H9 (cell line): ENCODE measurements around the gene ACVR1. TPM values are rescaled to one million over a fixed set of nuclear protein-coding genes. Genes with fewer than 3 reads are reported as not detected.

Experiments used
- DNase-seq: peaks from one replicate; pipeline ENCODE4 v3.0.0-alpha.2; 2017
- H2AFZ ChIP-seq: one replicate; pipeline ENCODE4 v1.6.1; 2013; ENCODE audit warnings: mild to moderate bottlenecking, low read length, control low read depth, moderate library complexity
- H2AK5ac ChIP-seq: 2 replicates; pipeline ENCODE4 v1.6.1; 2013; ENCODE audit warnings: low read length, control low read depth, mixed read lengths; ENCODE audit not compliant: insufficient read length
- H2BK120ac ChIP-seq: one replicate; pipeline ENCODE4 v1.6.1; 2013; ENCODE audit warnings: low read depth, mild to moderate bottlenecking, low read length, control low read depth, inconsistent platforms; ENCODE audit not compliant: poor library complexity, severe bottlenecking
- H2BK12ac ChIP-seq: 2 replicates; pipeline ENCODE4 v1.6.1; 2013; ENCODE audit warnings: low read length, control low read depth, mixed read lengths, low read depth; ENCODE audit not compliant: insufficient read length
- H2BK15ac ChIP-seq: 2 replicates; pipeline ENCODE4 v1.6.1; 2013; ENCODE audit warnings: low read depth, low read length, control low read depth
- H2BK20ac ChIP-seq: one replicate; pipeline ENCODE4 v1.6.1; 2013; ENCODE audit warnings: low read depth, mild to moderate bottlenecking, low read length, control low read depth, inconsistent platforms; ENCODE audit not compliant: poor library complexity, severe bottlenecking
- H2BK5ac ChIP-seq: 2 replicates; pipeline ENCODE4 v1.6.1; 2013; ENCODE audit warnings: low read length, control low read depth, mixed read lengths; ENCODE audit not compliant: insufficient read length
- H3K14ac ChIP-seq: 2 replicates; pipeline ENCODE4 v1.6.1; 2013; ENCODE audit warnings: low read length, control low read depth; ENCODE audit not compliant: insufficient read depth
- H3K18ac ChIP-seq: 2 replicates; pipeline ENCODE4 v1.6.1; 2013; ENCODE audit warnings: low read depth, mild to moderate bottlenecking, mixed read lengths, low read length, control low read depth; ENCODE audit not compliant: insufficient read length
- H3K23ac ChIP-seq: 2 replicates; pipeline ENCODE4 v1.6.1; 2013; ENCODE audit warnings: low read length, control low read depth, mixed read lengths, low read depth; ENCODE audit not compliant: insufficient read length
- H3K23me2 ChIP-seq: 2 replicates; pipeline ENCODE4 v1.6.1; 2013; ENCODE audit warnings: low read depth, mild to moderate bottlenecking, mixed read lengths, low read length, control low read depth; ENCODE audit not compliant: insufficient read length, poor library complexity, severe bottlenecking
- H3K27ac ChIP-seq: 2 replicates; pipeline ENCODE4 v1.5.1; 2013; ENCODE audit warnings: low read length, control low read depth, mixed read lengths, low read depth; ENCODE audit not compliant: insufficient read length
- H3K27me3 ChIP-seq: 2 replicates; pipeline ENCODE4 v1.6.1; 2013; ENCODE audit warnings: low read length, control low read depth, inconsistent platforms; ENCODE audit not compliant: insufficient read depth
- H3K4ac ChIP-seq: 2 replicates; pipeline ENCODE4 v1.6.1; 2013; ENCODE audit warnings: low read depth, mild to moderate bottlenecking, control low read depth, inconsistent platforms, low read length, moderate library complexity
- H3K4me1 ChIP-seq: 2 replicates; pipeline ENCODE4 v1.6.1; 2013; ENCODE audit warnings: low read length, control low read depth, inconsistent platforms; ENCODE audit not compliant: insufficient read depth
- H3K4me2 ChIP-seq: 2 replicates; pipeline ENCODE4 v1.6.1; 2013; ENCODE audit warnings: low read length, control low read depth, mixed read lengths; ENCODE audit not compliant: insufficient read length, insufficient read depth
- H3K56ac ChIP-seq: 2 replicates; pipeline ENCODE4 v1.6.1; 2013; ENCODE audit warnings: low read depth, mild to moderate bottlenecking, mixed read lengths, low read length, control low read depth; ENCODE audit not compliant: insufficient read length
- H3K79me1 ChIP-seq: 2 replicates; pipeline ENCODE4 v1.6.1; 2013; ENCODE audit warnings: low read depth, mild to moderate bottlenecking, moderate library complexity, low read length, control low read depth, inconsistent platforms; ENCODE audit not compliant: insufficient read depth, poor library complexity, severe bottlenecking
- H3K79me2 ChIP-seq: 2 replicates; pipeline ENCODE4 v1.6.1; 2013; ENCODE audit warnings: low read length, control low read depth, inconsistent platforms; ENCODE audit not compliant: insufficient read depth
- H3K9ac ChIP-seq: 2 replicates; pipeline ENCODE4 v1.6.1; 2013; ENCODE audit warnings: low read length, control low read depth, mixed read lengths; ENCODE audit not compliant: insufficient read length; ENCODE audit errors: extremely low read depth
- H3K9me3 ChIP-seq: one replicate; pipeline ENCODE4 v1.6.1; 2013; ENCODE audit warnings: low read depth, low read length, inconsistent platforms; ENCODE audit not compliant: control insufficient read depth
- H3T11ph ChIP-seq: one replicate; pipeline ENCODE4 v1.6.1; 2013; ENCODE audit warnings: mild to moderate bottlenecking, low read length, control low read depth, inconsistent platforms
- H4K20me1 ChIP-seq: one replicate; pipeline ENCODE4 v1.6.1; 2013; ENCODE audit not compliant: control insufficient read depth, insufficient read length, insufficient read depth
- H4K5ac ChIP-seq: 2 replicates; pipeline ENCODE4 v1.6.1; 2013; ENCODE audit warnings: low read depth, mild to moderate bottlenecking, mixed read lengths, low read length, control low read depth; ENCODE audit not compliant: insufficient read length
- H4K8ac ChIP-seq: replicated peaks from 2 replicates; pipeline ENCODE4 v1.6.1; 2013; ENCODE audit warnings: low read length, control low read depth, mixed read lengths, low read depth; ENCODE audit not compliant: insufficient read length
- H4K91ac ChIP-seq: 2 replicates; pipeline ENCODE4 v1.6.1; 2013; ENCODE audit warnings: low read depth, mild to moderate bottlenecking, moderate library complexity, mixed read lengths, low read length, control low read depth; ENCODE audit not compliant: insufficient read length
- H3K27ac Mint-ChIP-seq, 3 experiments: 2 replicates in 2 of 3; 3 replicates in 1 of 3; pipeline ENCODE4 v1.8.0; 2020 to 2021; ENCODE audit warnings: mixed read lengths in 3 of 3, mild to moderate bottlenecking in 1 of 3, moderate library complexity in 1 of 3
- H3K27me3 Mint-ChIP-seq: 2 replicates; pipeline ENCODE4 v1.8.0; 2021; ENCODE audit warnings: low read depth, mild to moderate bottlenecking, moderate library complexity, mixed read lengths
- H3K36me3 Mint-ChIP-seq, 3 experiments: 2 replicates in 2 of 3; 3 replicates in 1 of 3; pipeline ENCODE4 v1.8.0; 2020 to 2021; ENCODE audit warnings: low read depth in 3 of 3, mixed read lengths in 3 of 3; ENCODE audit not compliant: insufficient read depth in 1 of 3
- H3K4me1 Mint-ChIP-seq, 2 experiments: 2 replicates each; pipeline ENCODE4 v1.8.0; 2020; ENCODE audit warnings: mixed read lengths in 2 of 2
- H3K4me3 Mint-ChIP-seq, 2 experiments: 2 replicates in 1 of 2; 3 replicates in 1 of 2; pipeline ENCODE4 v1.8.0; 2020 to 2021; ENCODE audit warnings: mild to moderate bottlenecking in 2 of 2, mixed read lengths in 2 of 2, moderate library complexity in 1 of 2
- H3K9me3 Mint-ChIP-seq, 2 experiments: 2 replicates in 1 of 2; 3 replicates in 1 of 2; pipeline ENCODE4 v1.8.0; 2020; ENCODE audit warnings: mild to moderate bottlenecking in 2 of 2, mixed read lengths in 2 of 2, moderate library complexity in 1 of 2
- WGBS: extraction: QIAGEN DNeasy Blood & Tissue Kit; methylation state at CpG from one replicate; pipeline ENCODE4 v1.1.7; 2013; ENCODE audit warnings: missing lambda C conversion rate, low lambda C conversion rate, mixed read lengths; ENCODE audit not compliant: insufficient read length; ENCODE audit errors: extremely low coverage; 5-methylcytosine and 5-hydroxymethylcytosine counted together
- total RNA-seq: library from RNA; stranded (reverse); gene quantifications from 2 replicates; pipeline ENCODE4 v1.2.1, GENCODE V29; 2021
- TF ChIP-seq, protein P1 (sequence below): fragments of 200-600 bp; sonication (generic); conservative IDR thresholded peaks from 3 replicates; pipeline ENCODE4 v1.8.0; 2021; ENCODE audit warnings: antibody characterized with exemption, mild to moderate bottlenecking

Gene ACVR1
- total RNA-seq, 1 experiment from 2014 or later, result 21.2 TPM

GRCh38 chr2:157858846-157859245, 17.3 kb downstream of the ACVR1 start:
- Histone ChIP-seq H3K4me2 (no peak overlapping the region), H2BK120ac (no peak overlapping the region), H3K4ac (no peak overlapping the region), H2AFZ (no peak overlapping the region), H3T11ph (no peak overlapping the region), H3K23ac (no peak overlapping the region), H4K5ac (no peak overlapping the region), H2BK20ac (no peak overlapping the region), H3K18ac (no peak overlapping the region), H4K20me1 (no peaks in the 10 kb centered on the region), H3K79me1 (no peaks in the 10 kb centered on the region), H3K79me2 (no peaks in the 10 kb centered on the region; the same call in 1 of the 2 replicates), H3K23me2 (no peaks in the 10 kb centered on the region), H3K27me3 (no peaks in the 10 kb centered on the region), H3K4me1 (no peaks in the 10 kb centered on the region), H2BK12ac (no peak overlapping the region), H4K8ac (no peak overlapping the region), H4K91ac (no peak overlapping the region), H2AK5ac (no peak overlapping the region), H3K9ac (no peak overlapping the region), H3K56ac (no peak overlapping the region), H2BK5ac (no peak overlapping the region), H3K14ac (no peak overlapping the region), H3K27ac (no peak overlapping the region), H2BK15ac (no peak overlapping the region), H3K9me3 (no peaks in the 10 kb centered on the region)
- H3K4me3 Mint-ChIP-seq, result no peak overlapping the region
- H3K27ac Mint-ChIP-seq, result no peak overlapping the region
- TF ChIP-seq, protein P1, sequence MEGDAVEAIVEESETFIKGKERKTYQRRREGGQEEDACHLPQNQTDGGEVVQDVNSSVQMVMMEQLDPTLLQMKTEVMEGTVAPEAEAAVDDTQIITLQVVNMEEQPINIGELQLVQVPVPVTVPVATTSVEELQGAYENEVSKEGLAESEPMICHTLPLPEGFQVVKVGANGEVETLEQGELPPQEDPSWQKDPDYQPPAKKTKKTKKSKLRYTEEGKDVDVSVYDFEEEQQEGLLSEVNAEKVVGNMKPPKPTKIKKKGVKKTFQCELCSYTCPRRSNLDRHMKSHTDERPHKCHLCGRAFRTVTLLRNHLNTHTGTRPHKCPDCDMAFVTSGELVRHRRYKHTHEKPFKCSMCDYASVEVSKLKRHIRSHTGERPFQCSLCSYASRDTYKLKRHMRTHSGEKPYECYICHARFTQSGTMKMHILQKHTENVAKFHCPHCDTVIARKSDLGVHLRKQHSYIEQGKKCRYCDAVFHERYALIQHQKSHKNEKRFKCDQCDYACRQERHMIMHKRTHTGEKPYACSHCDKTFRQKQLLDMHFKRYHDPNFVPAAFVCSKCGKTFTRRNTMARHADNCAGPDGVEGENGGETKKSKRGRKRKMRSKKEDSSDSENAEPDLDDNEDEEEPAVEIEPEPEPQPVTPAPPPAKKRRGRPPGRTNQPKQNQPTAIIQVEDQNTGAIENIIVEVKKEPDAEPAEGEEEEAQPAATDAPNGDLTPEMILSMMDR, result no peak
- no peak for DNase-seq
- H3K27me3 Mint-ChIP-seq, result no peaks in the 10 kb centered on the region
- WGBS, result no CpG with 5 or more reads among the region's 6 CpGs
- H3K36me3 Mint-ChIP-seq, result peaks cover 0 to 4% (median 0%) of the 10 kb centered on the region in 3 experiments; a peak in 1 of 7 replicates
- H3K9me3 Mint-ChIP-seq, result no peaks in the 10 kb centered on the region
- peaks cover 7 to 8% of the 10 kb centered on the region in 2 experiments for H3K4me1 Mint-ChIP-seq
